Activated CD4-positive, alpha-beta T cell treated with anti-CD3 and anti-CD28 coated beads, Interleukin-2, amount 50 U/mL, for 48 hours (primary cell): ENCODE data around the gene TASOR.
"Not testable (repeated sequence)": the region's sequence is repeated elsewhere in the genome, so short reads cannot be mapped to it uniquely, and the experiment has no call there.

ENCODE experiments used
- DNase-seq, 2 experiments: peaks; one replicate each; pipeline ENCODE4 v3.0.0-alpha.2; 2020

Gene TASOR, protein sequence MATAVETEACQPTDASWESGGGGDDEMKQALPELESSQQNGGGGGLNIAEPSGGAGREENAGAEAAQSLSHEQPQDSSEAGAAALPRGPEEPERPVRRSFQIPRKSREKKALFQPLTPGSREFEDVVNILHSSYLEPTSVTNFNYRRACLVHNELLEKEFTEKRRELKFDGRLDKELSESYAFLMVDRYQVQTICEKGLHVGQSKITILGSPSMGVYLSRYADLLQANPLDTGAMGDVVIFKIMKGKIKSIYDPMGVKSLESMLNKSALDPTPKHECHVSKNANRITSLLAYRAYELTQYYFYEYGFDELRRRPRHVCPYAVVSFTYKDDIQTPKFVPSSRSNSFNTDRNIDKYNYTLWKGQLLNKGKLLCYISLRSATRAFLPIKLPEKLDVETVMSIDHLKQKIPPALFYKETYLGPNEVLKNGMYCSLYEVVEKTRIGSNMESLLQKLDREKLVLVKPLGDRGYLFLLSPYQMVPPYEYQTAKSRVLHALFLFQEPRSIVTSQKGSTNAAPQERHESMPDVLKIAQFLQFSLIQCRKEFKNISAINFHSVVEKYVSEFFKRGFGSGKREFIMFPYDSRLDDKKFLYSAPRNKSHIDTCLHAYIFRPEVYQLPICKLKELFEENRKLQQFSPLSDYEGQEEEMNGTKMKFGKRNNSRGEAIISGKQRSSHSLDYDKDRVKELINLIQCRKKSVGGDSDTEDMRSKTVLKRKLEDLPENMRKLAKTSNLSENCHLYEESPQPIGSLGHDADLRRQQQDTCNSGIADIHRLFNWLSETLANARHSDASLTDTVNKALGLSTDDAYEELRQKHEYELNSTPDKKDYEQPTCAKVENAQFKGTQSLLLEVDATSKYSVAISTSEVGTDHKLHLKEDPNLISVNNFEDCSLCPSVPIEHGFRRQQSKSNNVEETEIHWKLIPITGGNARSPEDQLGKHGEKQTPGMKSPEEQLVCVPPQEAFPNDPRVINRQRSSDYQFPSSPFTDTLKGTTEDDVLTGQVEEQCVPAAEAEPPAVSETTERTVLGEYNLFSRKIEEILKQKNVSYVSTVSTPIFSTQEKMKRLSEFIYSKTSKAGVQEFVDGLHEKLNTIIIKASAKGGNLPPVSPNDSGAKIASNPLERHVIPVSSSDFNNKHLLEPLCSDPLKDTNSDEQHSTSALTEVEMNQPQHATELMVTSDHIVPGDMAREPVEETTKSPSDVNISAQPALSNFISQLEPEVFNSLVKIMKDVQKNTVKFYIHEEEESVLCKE (N-terminal part only)

DNA sequence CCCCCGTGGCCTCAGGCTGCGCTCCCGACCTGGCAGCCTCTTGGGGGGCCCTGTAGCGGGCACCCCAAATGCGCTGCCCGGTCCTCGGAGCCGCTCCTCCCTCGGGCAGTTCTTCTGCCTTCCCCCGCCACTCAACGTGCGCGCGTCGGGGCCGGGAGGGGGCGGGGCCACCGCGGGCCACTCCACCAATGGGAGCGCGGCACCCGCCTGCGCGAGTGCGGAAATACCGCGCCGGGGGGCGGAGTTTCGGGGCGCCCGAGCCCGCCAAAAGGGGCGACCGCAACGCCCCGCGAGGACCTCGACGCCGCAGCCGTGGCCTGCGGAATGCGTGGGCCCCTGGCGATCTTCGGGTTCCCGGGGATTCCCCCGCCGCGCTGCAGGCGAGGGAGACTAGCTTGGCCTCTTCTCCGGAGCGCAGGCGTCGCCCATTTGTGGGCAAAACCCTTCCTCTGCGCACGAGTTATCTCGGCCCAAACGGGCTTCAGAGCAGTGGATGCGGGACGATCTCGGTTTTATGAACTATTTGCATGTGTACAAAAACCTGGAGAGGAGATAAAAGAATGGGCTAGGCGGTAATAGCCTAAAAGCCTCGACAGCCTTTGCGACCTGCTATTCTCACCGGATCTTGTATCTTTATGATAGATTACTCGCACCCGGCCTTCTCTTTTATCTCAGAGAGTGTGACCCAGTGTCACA lies at the start of gene TASOR:
Gene TASOR (minus strand): TSS at position 144 of the 696 bp plus-strand sequence. CDS start 259 bp downstream, outside the sequence.
- DNase-seq, result peak; percentile 85 to 89

DNA sequence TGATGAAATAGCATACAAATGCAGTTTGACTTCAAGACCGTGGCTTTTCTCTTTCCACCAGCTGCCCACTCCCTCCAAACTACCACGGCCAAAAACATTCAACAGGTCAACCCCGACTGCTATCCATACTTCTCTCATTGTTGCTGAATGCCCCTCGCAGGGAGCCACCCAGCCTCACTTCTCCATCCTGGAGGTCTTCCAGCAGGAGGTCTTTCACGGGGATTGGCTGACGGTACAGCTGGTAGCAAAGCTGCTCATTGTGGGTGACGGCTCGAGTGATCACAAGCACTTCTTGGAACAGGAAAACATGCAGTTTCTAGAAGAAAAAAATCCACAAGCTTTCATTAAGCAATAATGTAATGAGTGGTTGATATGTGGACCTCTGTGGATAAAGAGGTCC lies 49.0 kb upstream of the TASOR start:
- no peak for DNase-seq

DNA sequence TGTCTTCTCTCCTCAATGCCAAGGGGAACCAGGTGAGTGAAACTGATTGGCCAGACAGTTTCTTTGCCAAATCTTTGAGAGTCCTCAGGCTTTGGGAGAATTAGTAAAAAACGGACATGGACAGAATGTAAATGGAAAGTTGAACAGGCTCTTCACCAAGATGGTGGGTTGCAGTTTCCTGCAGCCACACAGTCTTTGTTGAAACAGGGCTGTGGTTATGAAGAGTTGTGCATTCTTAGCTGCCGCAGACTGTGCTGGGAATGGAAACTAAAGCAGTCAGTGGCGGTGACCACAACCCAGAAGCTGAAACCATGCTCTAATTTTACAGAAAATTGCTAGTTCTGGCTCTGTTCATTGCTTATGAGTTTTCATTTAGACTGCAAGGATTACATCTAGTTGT lies 42.1 kb upstream of the TASOR start:
- DNase-seq, result peak; percentile 57 to 69

DNA sequence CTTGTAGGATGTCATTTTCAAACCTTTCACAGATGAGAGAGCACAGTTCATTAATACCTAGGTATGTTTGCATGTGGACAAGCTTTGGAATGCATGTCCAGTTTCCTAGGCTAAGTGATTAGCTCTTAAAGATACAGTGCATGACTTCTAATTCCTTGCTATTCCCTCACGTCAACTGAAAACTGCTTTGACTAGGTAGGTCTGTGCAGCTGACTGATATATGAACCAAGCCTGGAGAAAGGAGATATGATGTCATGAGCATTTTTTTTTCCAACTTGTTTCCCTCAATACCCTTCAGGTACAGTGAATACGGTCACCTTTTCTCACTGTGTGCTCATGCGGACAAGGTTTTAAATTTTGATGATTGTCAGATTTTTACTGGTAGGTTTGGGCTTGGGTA lies 41.6 kb upstream of the TASOR start:
- no peak for DNase-seq

DNA sequence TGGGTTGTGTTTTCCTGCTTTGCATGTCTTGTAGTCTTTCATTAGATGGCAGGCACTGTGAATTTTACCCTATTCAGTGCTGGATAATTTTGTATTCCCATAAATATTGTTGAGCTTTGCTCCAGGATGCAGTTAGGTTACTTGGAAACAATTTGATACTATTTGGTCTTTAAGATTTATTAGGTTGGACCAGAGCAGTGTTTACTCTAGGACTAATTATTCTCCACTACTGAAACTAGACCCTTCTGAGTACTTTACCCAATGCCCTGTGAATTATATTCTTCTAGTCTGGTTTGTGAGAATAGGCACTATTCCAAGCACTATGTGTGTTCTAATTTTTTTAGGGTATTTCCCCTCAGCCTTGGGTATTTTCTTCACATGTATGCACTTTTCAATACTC lies 37.8 kb upstream of the TASOR start:
- no peak for DNase-seq

DNA sequence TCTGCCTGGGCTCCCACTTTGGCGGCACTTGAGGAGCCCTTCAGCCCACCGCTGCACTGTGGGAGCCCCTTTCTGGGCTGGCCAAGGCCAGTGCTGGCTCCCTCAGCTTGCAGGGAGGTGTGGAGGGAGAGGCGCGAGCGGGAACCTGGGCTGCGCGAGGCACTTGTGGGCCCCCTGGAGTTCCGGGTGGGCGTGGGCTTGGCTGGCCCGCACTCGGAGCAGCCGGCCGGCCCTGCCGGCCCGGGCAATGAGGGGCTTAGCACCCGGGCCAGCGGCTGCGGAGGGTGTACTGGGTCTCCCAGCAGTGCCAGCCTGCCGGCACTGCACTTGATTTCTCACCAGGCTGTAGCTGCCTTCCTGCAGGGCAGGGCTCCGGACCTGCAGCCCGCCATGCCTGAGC lies 35.7 kb upstream of the TASOR start:
- not testable (repeated sequence) for DNase-seq

DNA sequence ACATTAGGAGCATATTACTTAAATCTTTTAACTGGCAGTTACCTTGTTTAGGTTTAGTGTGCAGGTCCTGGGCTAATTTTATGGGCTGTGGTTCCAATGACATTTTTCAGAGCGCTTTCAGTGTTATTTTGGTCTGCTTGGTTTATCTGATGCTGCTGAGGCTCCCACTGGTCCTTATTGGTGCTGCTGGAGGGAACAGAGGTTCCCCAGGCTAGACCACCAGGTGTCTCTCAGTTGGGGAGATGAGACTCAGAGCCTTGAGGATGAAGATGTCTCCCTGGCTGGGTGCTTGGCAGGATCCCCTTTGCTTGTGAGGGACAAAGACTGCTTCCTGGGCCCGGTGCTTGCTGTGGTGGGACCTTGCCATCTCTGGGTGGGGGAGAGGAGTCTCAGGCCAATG lies 28.3 kb upstream of the TASOR start:
- DNase-seq, result no peak

DNA sequence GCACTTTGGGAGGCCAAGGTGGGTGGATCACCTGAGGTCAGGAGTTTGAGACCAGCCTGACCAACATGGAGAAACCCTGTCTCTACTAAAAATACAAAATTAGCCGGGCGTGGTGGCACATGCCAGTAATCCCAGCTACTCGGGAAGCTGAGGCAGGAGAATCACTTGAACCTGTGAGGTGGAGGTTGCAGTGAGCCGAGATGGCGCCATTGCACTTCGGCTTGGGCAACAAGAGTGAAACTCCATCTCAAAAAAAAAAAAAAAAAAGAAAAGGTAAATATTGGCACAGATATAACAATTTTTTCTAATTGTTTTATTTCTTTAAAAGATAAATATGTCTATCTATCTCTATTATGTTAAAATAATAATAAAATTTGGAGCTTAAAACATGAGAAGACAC lies 24.3 kb upstream of the TASOR start:
- peak; percentile 29 to 41 for DNase-seq

DNA sequence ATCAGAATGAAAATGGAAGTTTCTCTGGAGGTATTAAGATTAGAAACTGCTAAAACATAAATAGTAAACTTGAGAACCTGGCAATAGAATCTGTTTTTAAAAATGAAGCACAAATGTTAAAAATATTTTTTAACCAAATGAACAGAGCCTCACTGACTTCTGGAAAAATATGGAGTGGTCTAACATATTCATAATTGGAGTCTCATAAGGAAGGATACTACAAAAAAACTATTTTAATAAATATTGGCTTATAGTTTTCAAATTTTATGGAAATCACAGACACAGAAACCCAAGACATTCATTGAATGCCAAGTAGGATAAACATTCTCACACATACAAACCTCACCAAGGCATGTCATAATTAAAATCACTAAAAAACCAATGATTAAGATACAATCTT lies 23.6 kb upstream of the TASOR start:
- no peak for DNase-seq

DNA sequence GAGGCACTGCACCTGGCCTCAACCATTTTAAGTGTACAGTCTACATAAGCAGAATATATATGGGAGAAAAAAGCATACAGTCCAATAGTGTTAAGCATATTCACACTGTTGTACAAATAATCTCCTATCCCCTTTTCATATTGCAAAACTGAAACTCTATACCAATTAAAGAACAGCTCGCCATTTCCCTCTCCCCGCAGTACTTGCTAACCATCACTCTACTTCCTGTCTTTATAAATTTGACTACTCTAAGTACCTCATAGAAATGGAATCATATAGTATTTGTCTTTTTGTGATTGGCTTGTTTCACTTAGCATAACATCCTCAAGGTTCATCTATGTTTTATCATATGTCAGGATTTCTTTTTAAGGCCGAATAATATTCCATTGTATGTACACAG lies 21.6 kb upstream of the TASOR start:
- no peak for DNase-seq

DNA sequence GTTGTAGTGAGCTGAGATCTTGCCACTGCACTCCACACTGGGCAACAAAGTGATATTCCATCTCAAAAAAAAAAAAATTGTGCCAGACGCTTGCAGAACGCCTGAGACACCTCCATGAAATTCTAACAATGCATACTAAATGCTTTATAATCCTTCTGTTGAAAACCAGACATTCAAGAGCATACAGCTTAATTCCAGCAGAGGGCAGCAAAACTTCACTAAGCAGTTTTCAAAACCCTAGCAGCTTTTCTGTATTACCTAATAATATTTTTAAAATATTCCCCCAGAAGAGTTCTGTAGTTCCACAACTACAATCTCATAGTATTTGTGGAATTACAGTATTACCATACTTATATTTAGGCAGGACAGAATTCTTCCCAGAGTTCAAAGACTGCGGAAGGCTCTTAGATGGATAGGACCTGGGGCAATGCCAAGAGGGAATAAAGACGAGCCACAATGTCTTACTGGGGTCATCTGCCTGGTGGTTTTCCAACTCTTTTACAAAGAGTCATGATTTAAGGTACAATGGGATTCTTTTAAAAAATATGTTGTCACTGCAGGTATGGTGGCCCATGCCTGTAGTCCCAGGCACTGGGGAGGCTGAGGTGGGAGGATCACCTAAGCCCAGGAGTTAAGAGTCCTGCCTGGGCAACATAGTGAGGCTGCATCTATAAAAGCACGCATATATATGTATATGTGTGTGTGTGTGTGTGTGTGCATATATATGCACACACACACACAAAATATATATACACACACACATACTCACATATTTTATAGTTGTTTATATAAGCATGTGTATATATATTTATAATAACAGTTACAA lies 19.6 kb upstream of the TASOR start:
- DNase-seq, result peak; percentile 21 to 30

DNA sequence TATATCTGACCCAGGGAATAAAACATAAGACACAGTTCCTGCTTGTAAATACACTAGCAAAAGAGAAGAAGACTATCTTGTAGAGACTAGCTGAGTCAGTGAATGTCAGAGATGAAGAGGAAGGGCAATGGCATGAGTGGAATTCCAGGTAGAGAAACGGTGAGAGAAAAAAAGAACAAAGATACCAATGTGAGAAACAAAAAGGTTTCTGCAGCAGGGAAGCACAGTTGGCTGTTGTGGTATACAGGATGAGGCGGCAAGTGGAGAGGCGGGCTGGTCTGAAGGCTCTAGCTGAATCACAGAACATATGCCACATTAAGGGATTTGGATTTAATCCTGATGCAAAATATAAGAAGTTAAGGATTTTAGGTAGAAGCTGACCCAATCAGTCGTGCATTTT lies 17.1 kb upstream of the TASOR start:
- no peak for DNase-seq

DNA sequence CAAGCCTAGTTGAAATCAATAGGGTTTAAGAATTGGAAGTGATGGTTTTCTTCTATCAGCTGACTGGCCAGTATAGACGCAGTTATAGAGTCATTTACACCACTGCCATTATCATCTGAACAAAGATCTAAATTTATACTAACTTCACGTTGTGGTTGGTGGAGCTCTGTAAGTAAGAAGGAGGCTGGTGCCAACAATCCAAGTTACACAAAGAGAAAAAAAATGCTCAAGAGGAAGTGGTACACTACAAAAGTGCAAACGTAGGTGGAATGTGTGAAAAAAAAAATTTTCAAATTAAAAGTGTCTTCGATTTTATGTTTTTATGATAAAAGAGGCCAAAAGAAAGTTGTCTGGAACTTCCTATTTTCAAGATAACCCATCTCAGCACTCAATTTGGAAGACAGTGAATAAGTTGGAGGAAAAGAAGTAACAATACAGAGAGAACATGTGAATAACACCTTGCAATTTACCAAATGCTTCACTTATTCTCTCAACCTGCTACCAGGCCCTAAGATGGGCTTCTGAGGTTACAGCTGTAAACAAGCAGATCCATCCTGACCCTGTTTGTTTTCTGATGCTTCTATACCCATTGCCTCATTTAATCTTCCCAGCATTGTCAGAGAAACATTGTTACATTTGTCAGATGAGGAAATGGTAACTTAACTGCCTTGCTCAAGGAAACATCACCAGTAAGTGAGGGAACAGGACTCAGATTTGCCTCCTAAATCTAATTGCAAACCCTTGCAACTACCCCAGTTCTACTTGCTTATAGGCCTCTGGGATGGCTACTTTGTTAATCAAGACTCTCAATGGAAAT lies 12.0 kb upstream of the TASOR start:
- DNase-seq, result no peak

DNA sequence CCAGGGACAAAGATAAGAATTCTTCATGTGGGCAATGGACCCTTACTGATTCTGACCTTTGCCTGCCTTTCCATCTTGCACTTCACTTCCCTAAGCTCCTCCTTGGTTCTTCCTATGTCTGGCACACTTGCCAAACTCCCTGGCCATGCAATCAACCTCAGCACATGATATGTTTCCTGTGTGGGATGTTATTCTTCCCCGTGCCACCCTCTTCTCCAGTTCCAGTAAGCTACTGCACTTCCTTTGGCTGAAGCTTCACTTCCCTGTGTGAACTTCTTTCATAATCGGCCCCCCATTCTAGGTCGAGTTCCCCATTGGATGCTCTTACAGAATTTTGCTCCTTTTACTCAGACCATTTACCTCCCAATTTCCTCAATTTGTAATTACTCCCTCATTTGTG lies 10.7 kb upstream of the TASOR start:
- DNase-seq, result no peak

DNA sequence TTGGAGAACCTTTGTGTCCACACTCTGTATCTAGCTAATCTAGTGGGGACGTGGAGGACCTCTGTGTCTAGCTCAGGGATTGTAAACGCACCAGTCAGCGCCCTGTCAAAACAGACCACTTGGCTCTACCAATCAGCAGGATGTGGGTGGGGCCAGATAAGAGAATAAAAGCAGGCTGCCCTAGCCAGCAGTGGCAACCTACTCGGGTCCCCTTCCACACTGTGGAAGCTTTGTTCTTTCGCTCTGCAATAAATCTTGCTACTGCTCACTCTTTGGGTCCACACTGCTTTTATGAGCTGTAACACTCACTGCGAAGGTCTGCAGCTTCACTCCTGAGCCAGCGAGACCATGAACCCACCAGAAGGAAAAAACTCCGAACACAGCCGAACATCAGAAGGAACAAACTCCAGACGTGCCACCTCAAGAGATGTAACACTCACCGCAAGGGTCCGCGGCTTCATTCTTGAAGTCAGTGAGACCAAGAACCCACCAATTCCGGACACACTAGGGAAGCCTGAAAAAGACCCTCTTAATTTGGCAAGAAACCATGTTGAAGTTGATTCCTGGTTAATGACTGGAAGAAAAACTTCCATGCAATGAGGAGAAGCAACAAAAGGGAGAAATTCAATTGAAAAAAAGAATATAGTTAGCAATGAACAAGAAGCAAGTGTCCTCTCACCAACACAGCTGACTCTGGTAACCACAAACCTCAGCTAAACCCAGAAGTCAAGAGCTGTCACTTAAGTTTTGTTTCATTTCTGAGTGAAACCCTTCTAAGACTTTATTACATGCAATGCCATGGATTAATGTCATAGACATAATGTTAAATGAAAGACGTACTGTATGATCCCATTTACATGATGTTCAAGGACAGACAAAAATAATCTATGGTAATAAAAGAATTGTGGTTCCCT lies 9.7 kb upstream of the TASOR start:
- not testable (repeated sequence) for DNase-seq

DNA sequence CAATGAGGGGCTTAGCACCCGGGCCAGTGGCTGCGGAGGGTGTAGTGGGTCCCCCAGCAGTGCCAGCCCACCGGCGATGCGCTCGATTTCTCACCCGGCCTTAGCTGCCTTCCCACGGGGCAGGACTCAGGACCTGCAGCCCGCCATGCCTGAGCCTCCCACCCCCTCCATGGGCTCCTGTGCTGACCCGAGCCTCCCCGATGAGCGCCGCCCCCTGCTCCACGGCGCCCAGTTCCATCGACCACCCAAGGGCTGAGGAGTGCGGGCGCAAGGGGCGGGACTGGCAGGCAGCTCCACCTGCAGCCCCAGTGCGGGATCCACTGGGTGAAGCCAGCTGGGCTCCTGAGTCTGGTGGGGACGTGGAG lies 8.9 kb upstream of the TASOR start:
- not testable (repeated sequence) for DNase-seq

DNA sequence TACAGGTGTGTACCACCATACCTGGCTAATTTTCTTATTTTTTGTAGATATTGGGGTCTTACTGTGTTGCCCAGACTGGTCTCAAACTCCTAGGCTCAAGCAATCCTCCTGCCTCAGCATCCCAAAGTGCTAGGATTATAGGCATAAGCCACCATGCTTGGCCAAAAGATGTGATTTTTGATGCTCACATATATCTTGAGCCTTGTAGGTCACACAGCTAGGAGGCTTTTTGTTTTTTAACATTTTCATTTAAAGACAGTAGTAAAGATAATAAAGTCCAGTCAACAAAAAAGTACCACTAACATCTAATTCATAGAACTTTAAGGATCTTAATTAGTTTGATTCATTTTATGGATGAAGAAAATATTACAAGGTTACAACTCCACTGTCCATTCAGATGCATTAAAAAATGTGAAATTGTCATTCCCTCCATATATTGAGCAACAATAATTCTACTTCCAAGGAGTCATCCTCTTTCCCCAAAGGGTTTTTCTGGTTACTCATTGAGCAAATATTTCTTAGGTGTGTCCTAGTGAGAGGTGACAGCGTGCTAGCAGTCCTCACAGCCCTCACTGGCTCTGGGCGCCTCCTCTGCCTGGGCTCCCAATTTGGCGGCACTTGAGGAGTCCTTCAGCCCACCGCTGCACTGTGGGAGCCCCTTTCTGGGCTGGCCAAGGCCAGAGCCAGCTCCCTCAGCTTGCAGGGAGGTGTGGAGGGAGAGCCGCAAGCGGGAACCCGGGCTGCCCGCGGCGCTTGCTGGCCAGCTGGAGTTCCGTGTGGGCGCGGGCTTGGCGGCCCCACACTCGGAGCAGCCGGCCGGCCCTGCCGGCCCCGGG lies 8.3 kb upstream of the TASOR start:
- no peak for DNase-seq

DNA sequence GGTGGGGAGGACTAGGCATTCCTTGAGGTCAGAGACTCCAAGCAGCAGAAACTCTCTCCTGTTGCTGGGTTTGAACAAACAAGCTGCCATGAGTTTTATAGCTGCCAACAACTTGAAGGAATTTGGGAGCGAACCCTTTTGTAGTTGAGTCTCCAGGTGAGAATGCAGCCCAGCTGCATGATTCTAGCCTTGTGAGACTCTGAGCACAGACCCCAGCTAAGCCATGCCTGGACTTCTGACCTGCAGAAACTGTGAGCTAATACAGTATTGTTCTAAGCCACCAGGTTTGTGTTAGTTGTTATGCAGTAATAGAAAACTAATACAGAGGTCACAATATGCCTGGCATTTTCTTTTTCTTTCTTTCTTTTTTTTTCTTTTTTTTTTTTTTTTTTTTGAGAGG lies 6.2 kb upstream of the TASOR start:
- DNase-seq, result no peak

DNA sequence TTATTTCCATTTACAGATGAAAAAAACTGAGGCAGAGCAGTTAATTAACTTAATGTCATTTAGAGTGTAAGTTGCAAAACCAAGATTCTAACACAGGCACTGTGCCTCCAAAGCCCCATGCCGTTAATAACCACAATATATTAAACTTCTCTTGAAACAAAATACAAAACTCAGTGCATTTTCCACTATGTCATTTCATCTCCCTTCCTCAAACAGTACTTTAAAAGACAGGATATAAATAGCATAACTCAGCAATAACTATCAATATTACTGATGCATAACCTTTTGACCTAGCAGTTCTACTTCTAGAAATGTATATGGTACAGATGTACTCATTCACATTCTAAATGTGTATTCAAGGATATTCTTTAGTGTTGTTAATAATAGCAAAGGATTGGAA lies 5.1 kb upstream of the TASOR start:
- no peak for DNase-seq
